HG03159 (cell line): ENCODE results near the gene RGP1.

Experiments
- ATAC-seq: cut with Tn5 transposase; IDR thresholded peaks from one replicate; pipeline ENCODE4 v1.9.1; 2021; ENCODE audit warnings: mild to moderate bottlenecking, moderate library complexity; ENCODE audit not compliant: unreplicated experiment

RGP1 gene

GRCh38 chr9:35719546-35719945, 29.5 kb upstream of the RGP1 start:
- no peak for ATAC-seq

- no peak for ATAC-seq
Measured at GRCh38 chr9:35723426-35723825, 25.7 kb upstream of the RGP1 start.

GRCh38 chr9:35723908-35724307, 25.2 kb upstream of the RGP1 start:
- no peak for ATAC-seq

- no peak for ATAC-seq
Measured at GRCh38 chr9:35725362-35725761, 23.7 kb upstream of the RGP1 start.

GRCh38 chr9:35726931-35727330, 22.2 kb upstream of the RGP1 start:
- ATAC-seq = no peak

- ATAC-seq = no peak
Measured at GRCh38 chr9:35727676-35728040, 21.4 kb upstream of the RGP1 start.

GRCh38 chr9:35728041-35728971, 20.8 kb upstream of the RGP1 start:
- ATAC-seq = no peak

- no peak for ATAC-seq
Measured at GRCh38 chr9:35729101-35729500, 20.0 kb upstream of the RGP1 start.

GRCh38 chr9:35729700-35730485, 19.2 kb upstream of the RGP1 start:
- no peak for ATAC-seq

- no peak for ATAC-seq
Measured at GRCh38 chr9:35730486-35730854, 18.6 kb upstream of the RGP1 start.

- no peak for ATAC-seq
Measured at GRCh38 chr9:35731415-35732184, 17.5 kb upstream of the RGP1 start.

- peak; percentile 75 for ATAC-seq
Measured at GRCh38 chr9:35732185-35732799, 16.8 kb upstream of the RGP1 start, which contains the start of the genes CREB3 and TLN1. Gene CREB3 (plus strand): TSS chr9:35732666. CDS start chr9:35732773, 107 bp downstream. Gene TLN1 (minus strand): TSS chr9:35732195. CDS start chr9:35725694, 6,501 bp downstream.

GRCh38 chr9:35732800-35733541, 16.1 kb upstream of the RGP1 start:
- no peak for ATAC-seq

- ATAC-seq = no peak
Measured at GRCh38 chr9:35734096-35734495, 15.0 kb upstream of the RGP1 start.

GRCh38 chr9:35736201-35736633, 12.9 kb upstream of the RGP1 start:
- no peak for ATAC-seq

GRCh38 chr9:35737143-35737542, 11.9 kb upstream of the RGP1 start:
- no peak for ATAC-seq

GRCh38 chr9:35738186-35738585, 10.9 kb upstream of the RGP1 start:
- no peak for ATAC-seq

GRCh38 chr9:35738924-35739323, 10.2 kb upstream of the RGP1 start:
- no peak for ATAC-seq

- no peak for ATAC-seq
Measured at GRCh38 chr9:35740243-35740642, 8.8 kb upstream of the RGP1 start.

- ATAC-seq = no peak
Measured at GRCh38 chr9:35741740-35742139, 7.3 kb upstream of the RGP1 start.
